GM19240 (cell line): ENCODE measurements around the gene PHF19.

Experiments
- DNase-seq: peaks from one replicate; pipeline ENCODE4 v3.0.0; 2011; ENCODE audit warnings: low spot score; ENCODE audit not compliant: insufficient read length

Gene PHF19

GRCh38 chr9:120913647-120914264 is 36.8 kb upstream of the PHF19 start:
- no peak for DNase-seq

- no peak for DNase-seq
Measured at GRCh38 chr9:120912958-120913646, 36.1 kb upstream of the PHF19 start.

DNA sequence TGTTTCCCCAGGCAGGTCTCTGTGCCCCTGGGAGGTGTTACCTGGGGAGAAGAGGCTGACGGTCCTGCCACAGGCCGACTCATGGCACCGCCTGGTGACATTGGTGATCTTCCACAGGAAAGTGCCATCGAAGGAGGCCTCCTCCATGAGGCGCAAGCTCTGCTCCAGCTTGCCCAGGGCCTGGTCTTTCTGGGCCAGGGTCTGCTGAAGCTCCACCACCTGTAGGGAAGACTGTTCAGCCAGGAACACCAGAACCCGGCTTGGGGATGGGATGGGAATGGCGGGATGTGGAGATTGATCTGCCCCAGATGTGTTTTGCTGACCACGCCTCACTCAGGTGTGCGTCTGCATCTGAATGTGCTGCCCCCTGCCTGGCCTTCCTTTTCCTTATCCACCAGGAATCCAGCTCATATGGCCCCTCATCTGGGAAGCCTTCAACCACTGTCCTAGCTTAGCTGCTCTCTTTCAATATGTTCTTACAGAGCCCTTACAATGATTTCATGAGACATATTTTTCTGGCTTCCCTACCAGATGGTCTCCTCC is 34.4 kb upstream of the PHF19 start:
- no peak for DNase-seq

DNA sequence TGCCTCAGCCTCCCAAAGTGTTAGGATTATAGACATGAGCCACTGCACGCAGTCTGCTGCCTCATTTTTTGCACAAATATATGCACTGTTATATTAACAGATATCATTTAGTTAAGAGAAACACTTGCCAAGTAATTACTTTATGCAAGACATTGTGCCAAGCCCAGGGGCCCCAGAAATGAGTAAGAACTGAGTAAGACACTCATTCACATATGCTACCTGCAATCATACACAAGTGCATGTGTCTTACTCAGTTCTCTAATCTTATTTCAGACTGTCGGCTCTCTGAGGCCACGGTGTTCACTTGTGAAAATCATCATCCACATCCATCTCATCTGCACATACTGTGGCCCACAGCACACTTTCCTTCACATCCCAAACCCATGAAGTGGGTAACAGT is 33.7 kb upstream of the PHF19 start:
- no peak for DNase-seq

DNA sequence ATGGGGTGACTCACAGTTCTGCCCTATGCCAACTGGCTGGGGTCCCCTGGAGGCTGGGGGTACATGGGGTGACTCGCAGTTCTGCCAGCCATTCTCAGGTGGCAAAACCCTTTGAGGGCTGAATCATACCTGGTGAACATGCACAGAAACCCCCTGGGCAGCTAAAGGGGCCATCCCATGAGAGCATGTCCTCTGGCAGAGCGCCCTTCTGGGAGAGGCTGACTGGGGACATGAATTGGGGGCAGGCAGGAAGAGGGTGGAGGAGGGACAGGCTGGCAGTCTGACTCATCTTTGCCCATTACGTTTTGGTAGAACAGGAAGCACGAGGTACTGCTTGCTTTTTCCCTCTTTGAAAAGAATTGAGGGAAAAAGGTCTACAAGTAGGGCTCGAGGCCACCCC is 32.9 kb upstream of the PHF19 start:
- no peak for DNase-seq

- no peak for DNase-seq
Measured at GRCh38 chr9:120905315-120906164, 28.6 kb upstream of the PHF19 start.

- no peak for DNase-seq
Measured at GRCh38 chr9:120904978-120905301, 28.0 kb upstream of the PHF19 start.

DNA sequence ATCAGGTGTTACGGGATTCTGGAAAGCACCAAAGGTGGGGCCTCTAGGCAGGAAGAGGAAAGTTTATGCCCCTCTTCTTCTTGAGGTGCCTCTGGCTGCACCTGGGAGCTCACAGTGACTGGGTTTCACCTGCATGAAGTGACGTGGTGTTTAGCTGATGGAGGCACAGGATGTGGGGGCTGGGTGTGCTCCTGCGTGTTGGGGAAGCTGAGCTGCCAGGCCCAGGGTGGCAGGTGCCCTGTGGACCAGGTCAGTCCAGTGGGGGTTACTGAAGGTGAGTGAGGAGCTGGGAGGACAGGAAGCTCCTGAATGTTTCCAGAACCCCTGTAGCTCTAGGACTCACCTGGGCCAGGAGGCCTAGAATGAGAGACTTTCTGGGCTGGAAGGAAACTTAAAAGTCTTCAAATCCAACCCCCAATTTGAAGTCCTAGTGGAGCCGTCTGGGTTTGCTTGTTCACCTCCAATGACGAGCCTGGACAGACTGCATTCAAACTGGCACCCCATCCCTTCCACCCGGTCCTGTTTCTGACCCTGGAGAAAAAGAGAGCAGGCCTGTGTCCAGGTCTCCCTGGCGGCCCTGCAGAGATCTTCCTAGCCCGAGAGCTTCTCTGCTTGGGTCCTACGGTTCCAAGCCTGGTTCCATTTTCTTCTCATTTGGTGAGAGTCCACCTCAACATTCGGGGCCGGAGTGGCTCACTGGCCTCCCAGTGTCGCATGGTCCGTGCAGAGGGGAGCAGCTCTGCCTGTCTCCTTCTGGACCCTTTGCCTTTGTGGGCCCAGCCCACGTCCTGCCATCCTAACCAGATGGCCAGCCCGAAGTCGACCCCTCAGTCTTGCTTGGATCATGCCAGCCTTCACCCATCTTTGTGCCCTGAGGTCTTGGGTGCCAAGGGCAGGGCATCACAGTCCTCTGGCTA is 27.3 kb upstream of the PHF19 start:
- no peak for DNase-seq

- no peak for DNase-seq
Measured at GRCh38 chr9:120902569-120903535, 25.9 kb upstream of the PHF19 start.

DNA sequence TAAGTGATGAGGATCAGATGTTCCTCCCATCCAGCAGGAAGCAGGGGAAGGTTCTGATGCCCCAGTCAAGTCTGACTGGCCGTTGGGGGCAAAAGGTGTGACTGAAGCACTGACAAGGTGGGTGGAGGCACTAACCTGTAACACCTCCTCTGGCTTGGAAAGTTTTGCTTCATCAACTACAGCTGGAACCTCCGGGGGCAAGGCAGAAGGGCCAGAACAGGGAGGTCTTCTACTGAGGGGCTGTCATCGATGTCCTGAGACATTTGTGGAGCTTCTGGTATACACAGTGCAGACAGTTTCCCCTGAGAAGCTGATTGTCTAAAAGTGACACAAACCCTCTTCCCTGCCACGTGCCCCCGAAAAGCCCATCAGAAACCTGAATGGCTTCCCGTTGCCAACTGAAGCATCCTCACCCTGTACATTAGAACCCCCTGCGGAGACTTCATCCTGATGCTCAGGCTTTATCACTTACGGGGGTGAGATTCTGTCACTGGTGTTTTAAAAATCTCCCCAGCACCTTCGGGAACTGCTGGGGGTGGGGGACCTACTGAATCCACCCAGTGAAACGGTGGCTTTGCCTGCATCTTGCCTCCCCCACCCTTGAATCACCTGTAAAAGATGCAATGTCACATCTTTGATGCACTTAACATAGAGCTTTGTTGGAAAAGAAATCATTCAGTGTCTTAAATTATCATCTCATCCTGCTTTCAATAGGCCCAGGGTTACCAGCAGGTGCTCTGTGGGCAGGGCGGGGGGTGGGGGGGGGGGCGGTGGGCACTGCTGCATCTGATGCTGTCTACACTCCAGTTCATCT is 25.0 kb upstream of the PHF19 start:
- no peak for DNase-seq

- DNase-seq: no peak
Measured at GRCh38 chr9:120900824-120901223, 23.8 kb upstream of the PHF19 start.

GRCh38 chr9:120899490-120900068 is 22.6 kb upstream of the PHF19 start:
- no peak for DNase-seq

DNA sequence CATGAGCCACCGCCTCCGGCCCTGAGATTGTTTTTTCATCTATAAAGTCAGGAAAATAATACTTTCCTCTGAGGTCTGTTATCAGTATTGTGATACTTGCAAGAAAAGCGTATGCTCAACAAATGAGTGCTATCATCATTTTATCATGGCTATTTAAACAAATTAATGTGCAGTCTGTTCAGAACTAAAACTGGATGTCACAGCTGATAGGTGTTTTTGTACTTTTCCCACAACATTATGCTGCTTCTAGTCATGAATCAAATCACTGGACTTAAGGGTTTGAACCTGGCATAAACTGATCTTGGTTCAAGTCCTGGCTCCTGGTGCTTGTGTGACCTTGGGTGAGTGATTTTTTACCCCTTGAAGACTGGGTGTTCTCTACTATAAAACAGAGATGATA is 21.4 kb upstream of the PHF19 start:
- no peak for DNase-seq

DNA sequence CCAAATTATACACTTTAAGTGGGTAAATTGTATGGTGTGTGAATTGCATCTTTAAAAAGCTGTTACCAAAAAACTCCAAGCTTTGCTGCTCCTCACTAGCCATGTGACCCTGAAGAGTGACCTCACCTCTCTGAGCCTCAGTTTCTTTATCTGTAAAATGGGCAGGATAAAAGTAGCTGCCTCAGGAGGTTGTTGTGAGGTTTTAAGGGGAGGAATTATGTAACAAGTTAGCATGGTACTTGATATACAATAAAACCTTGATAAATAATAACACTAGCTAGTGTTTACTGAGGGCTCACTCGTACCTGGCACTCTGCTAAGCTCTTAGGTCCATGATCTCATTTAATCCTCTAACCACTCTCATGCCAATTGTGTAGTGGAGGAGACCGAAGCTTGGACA is 19.0 kb upstream of the PHF19 start:
- DNase-seq: no peak

DNA sequence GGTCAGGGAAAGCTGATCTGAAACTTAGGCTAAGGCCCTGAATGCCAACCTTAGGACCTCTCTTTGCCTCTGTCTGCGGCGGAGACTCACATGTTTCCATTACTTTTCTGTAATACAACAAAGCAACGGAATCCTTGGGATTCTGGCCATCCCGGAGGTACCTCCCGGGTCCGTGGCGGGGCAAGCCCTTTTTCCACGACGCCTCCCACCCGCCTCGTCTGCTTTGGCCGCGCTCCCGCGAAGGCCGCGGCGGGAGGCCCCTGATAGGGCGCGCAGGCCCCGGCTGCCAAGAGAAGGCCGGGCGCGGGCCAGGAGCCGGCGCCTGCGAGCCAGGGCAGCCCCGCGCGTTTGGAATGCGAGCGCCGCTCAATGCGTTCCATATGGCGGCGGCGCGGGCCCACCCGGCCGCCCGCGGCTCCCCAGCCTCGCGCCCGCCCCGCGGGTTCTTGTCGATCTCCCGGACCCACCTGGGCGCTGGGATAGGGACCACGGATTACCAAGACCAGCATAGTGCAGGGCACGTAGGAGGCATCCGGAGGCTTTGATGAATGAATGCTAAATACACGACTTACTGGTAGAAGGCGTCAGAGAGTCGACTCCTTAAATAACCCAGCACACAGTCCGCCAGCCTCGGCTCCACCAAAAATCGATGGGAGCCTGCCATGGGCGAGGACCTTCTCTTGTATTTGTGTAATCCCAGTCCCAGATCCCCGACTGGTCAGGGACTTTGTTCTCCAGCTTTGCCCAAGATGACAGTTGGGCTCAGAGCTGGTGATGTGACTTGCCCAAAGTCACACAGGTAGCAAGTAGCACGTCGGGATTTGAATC is 17.5 kb upstream of the PHF19 start:
- DNase-seq: no peak

- no peak for DNase-seq
Measured at GRCh38 chr9:120893611-120894307, 16.8 kb upstream of the PHF19 start.
